Activated CD8-positive, alpha-beta memory T cell treated with anti-CD3 and anti-CD28 coated beads for 48 hours (primary cell): ENCODE data around the gene PPM1K.

Experiments
- DNase-seq, 3 experiments: peaks; one replicate each; pipeline ENCODE4 v3.0.0-alpha.2; 2020; ENCODE audit warnings: low read depth in 2 of 3, low spot score in 2 of 3

The PPM1K gene

DNA sequence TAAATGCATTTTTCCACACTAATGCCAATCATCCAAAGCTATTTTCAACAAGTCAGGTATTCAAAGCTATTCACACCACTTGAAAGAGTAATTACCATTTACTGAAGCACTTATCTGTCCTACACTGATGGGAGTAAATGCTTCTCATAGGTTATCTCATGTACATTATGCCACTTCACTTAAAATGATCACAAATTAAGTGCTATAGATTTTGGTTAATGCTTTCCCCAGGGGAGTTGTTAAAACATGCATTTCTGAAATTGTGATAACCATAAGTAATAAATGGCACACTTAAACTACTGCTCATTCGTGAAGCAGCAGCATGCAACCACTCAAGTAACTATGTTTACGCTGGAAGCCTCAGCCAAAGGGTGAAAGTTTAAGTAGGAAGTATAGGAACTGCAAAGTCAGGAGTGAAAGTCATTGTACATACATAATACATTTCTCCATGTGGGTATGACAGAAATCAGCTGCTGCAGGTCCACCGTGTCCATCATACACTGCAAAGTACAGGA lies 6.6 kb downstream of the PPM1K start:
- DNase-seq, result no peak

DNA sequence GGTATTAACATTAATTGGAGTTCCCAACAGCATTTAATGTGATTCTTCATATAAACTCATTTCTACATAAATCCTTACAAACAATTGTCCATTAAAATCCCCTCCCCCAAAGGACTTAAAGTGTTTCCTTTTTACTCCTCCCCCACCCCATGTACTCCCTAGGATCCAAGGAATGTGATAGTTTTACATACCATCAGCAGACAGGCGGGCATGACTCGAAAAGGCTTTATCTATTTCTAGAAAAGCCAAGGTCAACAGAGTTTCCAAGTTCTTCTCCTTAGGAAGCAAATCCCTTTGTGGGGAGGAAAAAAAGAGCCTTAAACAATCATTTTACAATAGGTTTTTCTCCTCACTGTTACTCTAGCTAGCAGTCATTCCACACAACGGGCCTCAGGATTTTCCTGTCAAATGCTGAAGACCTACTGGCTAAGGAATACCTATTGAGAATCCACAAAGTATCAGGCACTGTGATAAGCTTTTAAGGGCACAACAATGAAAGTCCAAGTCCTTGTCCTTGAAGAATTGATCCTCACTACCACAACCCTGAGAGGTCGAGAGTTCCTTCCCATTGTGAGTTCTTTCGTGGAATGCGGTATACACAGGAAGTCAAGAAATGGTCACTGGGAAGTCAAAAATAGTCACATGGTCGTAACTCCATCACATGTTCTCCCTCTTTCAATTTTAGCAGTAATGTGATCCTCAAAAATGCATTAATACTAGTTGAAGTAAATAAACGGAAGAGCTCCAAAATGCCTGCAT lies 7.2 kb downstream of the PPM1K start:
- no peak for DNase-seq

DNA sequence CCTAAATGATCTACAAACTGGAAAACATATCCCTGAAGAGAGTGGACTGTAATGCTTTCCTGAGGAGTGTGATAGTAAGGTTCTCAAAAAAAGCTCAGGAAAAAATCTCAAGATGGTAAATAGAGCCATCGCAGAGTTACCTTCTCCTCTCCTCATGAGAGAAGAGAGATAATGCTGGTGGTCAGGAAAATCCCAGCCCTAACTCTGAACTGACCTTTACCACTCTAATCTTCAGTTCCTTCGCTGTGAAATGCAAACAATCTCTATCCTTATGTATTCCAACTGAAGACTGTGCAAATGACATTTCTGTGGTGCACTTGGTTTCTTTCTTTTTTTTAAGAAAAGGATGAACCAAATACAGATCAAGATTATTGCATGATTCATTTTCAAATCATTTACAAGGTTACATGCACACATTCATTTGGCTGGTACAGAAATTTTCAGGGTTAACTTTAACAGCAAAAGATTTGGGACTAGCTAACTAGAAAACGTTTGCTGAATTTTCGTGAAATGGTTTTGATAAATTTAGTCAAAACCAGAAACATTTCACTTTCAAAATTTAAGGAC lies 8.3 kb downstream of the PPM1K start:
- DNase-seq, result no peak

DNA sequence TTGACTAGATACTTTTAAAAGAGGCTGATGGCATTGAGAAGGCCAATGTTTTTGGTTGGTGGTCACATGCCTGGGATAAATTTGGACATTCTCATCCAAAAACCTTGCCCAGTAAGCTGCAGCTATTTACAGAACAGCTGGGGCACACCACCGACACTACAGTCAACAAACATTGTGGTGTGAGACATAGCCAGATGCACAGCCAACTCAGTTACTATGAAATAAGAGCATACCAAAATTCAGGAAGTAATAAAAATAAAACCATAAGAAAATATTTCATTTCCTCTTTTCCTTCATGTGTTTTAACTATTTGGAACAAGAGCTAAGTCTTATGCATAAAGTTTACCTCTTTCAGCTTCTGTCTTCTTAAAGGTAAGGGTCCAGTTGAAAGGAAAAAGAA lies 8.8 kb downstream of the PPM1K start:
- DNase-seq, result no peak

DNA sequence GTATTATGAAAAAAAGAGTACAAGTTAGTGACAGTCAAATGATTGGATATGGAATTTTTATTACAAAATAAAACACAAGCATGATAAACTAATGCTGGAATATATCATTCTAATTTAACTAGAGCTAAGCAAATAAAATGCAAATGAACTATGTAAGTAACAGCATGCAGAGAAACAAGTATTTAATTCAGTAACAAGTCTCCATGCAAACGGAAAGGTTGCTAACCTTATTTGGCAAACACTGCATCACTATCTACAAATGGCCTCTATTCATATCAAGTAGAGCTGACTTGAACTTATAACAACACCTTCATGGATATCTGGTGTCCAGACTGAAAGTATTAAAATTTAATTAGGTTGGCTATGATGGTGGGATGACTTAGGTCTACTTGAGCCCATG lies 15.4 kb downstream of the PPM1K start:
- no peak for DNase-seq

DNA sequence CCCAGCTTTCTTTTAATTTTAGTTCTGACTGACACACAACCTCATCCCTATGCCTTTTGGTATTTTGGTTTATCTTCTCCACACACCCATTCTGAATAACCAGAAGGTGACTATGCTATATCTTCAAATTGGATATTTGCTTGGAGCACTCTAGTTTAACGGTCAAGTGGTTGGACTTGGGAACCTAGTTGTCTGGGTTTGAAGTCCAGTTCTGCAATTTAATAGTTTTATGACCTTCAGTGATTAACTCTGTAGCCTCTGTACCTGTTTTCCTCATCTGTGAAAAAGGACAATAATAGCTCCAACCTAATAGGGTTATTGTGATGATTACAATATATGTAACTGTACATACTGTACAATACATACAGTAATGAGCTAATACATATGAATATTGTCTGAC lies 20.0 kb downstream of the PPM1K start:
- no peak for DNase-seq

DNA sequence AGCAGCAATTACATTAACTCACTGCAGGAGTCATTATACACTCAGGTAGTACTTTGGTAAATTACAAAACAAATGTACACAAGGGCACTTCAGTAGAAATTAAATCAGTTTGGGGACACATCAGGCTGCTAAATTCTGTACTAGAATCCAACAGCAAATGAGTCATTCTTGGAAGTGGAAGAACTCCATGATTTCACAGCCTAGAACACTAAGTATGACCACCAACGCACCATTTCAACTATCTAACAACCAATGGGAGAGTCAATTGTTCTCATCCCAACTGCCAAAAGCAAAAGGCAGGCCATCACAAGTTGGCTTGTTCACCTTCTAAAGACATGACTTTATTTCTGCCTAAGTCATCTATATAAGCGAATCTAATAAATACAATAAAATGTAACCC lies 26.6 kb downstream of the PPM1K start:
- no peak for DNase-seq

DNA sequence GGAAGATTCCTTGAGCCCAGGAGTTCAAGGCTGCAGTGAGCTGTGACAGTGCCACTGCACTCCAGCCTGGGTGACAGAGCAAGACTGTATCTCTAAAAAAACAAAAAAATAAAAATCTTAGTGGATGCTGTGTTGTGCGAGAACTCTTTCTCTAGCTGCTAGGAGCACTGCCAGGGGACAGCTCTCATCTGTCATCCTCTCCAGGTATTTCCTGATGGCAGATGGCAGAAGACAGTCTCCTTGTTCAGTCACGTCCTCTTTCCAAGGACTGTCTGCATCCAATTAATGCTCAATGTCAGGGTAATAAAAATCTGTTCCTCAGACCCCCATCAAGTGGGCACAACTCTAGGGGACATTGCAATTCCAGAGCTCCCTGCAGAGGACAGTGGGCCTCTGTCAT lies 29.2 kb downstream of the PPM1K start:
- no peak for DNase-seq

DNA sequence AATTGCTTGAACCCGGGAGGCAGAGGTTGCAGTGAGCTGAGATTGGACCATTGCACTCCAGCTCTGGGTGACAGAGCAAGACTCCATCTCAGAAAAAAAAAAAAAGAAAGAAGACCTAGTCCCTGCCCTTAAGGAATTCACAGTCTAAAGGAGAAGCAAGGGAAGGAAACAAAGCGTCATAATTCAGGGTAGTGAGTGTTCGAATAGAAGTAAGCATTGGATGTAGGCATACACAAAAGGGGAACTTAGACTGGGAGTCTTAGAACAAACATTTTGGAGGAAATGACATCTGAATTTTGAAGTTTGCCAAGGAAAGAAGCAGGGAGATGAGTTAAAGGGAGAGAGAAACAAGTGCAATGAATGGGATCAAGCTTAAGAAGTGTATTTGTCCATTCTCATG lies 32.4 kb downstream of the PPM1K start:
- DNase-seq, result no peak

DNA sequence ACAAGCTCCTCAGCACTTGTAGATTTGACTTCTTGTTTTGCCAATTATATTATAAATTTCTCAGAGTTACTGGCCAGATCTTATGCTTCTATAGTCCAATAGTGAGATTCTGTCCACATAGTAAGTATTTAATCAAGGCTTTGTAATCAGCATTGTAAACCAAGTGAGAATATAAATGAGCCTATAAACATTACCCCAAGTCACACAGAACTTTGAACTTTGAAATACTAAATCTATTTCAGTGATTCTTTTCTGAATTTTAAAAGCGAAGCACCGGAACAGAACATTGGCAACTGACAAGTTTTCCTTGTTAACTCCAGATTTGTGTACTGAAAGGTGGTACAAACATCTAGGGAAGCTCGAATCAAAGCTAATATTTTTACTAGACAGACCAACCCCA lies 37.2 kb downstream of the PPM1K start:
- no peak for DNase-seq

DNA sequence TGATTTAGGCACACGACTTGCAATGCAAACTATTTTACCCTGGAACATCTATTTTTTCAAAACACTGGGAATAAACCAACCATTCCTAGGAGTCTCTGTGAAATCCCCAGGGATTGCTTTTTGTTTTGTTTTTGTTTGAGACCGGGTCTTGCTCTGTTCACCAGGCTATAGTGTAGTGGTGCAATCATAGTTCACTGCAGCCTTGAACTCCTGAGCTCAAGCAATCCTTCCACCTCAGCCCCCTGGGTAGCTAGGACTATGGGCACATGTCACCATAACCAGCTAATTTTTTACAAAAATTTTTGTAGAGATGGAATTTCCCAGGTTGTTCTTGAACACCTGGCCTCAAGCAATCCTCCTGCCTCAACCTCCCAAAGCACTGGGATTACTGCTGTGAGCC lies 37.8 kb downstream of the PPM1K start:
- no peak for DNase-seq

DNA sequence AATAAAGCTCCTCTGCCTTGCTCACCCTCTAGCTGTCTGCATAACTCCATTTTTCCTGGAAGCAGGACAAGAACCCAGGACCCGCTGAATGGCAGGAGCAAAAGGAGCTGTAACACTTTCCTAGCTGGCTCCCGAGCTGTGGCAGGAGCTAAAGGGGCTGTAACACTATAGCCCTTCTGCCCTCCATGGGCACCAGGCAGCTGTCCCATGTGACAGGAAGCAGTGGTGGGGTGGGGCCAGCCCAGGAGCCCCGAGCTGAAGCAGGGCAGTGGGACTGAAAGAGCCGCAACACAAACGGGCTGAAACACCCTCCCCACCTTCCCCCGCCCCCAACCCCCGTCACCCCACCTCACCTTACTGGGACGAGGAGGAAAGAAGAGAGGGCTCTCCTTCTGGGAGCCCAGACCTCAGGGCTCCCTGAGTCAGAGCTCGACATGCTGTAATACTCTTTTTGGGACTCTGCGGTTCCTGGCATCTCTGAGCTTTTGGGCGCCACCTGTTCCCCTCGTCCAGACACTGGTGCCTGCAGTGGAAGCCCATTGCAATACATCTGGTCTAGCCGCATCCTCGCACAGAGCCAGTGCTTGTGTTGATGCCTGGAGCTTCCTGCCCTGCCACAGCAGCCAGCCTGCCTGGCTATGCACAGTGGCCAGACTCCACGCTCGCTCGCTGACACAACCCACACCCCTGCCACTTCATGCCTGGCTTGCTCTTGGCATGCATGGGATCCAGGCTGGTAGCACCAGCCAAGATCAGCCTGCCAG lies 39.4 kb downstream of the PPM1K start:
- peak in 1 of 3 experiments; percentile 7 for DNase-seq

DNA sequence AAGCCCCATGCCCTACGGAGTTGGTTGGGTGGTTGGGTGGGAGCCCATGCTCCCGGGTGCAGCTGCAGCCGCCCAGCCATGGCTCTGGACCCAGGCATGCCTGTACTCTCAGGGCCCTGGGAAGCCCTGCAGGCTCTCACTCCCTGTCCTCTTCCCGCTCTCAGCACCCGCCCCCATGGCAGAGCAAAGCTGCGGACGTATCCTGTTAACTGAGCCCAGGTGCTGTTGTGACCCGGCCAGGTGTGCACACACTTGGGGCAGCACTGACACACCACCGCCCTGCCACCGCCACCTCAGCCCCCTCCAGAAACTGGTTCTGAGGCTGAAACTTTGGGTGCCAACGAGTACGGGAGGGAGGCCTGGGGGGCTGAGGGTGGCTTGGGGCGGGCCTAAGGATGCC lies 40.3 kb downstream of the PPM1K start:
- DNase-seq, result no peak

DNA sequence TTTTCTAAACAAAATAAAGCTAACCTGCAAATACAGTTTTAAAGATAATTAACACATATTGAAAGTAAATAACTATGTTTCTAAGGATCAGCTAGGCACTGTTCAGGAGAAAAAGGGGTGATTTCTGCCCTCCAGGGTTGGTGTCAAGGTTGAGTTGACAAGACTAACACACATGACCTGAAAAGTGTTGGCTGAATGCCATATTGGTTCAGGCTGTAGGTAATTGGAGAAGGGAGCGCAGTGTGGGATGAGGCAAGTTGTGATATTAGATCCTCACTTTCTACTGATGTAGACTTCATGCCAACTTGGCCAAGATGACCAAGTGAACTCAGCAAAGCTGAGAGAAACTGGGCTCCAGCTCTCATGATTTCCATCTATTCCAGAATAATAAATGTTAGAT lies 42.2 kb downstream of the PPM1K start:
- DNase-seq, result no peak

DNA sequence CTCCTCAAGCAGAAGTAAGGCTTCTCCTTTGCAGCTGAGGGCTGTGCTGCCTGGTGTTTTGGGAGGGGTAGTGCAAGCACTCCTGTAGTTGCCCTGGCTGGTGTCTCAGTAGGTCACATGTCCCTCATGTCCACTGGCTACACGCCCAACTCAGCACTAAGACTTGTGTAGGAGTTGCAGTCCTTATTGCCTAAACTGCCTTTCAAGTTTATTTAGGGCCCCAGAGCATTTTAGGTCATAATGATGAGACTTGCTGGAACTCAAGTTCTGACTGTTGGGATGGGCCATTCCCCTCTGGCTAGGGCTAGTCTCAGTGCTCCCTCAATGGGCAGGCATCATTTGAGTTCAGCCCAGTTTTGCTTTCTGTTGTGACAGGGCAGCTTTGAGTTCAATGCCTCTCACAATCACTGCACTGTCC lies 44.1 kb downstream of the PPM1K start:
- DNase-seq, result no peak

DNA sequence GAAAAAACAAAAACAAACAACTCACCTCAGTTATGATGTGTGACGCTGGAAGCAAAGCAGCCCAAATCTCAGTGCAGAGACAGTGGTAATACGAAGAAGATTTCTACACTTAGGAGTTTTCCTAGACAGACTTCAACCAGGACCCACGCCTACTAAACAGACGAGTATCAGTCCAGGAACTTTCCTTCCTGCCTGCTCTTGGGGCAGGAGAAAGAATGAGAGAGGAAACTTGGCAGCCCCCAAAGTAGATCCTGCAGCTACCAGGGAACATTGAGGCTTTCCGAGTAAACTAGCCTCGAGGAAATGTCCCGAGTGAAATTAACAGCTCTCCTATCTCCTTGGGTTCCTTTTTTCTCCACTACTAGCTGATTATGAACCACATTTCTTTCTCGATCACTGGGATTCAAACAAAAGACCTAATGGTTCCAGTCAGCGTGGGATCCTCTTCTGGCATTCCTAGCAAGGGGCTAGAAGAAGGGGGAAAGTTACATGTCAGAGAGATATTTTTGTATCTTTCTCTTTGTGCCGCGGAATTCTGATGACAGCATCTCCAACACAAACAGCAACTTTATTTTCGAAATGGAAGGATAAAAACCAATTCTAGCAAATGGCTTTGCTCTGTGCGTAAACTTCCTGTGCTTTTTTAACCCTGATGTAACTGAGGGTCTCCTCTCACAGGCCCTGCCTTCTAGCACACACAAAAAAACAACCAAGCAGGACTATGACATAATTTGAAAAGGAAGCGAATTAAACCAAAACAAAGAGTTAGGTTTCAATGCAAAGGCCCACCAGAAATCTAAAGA lies 53.2 kb downstream of the PPM1K start:
- no peak for DNase-seq

DNA sequence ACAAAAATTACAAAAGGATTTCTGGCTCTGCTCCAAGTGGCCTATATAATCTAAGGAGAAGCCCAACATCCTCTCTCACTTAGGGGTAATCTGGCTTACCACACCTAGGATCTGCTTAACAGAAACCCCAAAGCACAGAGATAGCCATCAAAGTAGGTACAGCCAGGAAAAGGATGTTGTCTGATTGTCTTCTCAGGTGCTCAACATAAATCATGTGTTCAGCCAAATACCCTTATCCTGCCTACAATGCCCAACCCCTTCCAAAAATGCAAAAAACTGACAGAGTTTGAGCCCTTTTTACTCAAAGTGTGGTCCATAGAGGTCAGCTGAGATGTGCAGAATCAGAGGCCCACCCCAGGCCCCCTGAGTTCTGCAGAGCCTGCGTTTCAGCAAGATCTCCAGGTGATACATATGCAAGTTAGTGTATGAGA lies 53.9 kb downstream of the PPM1K start:
- DNase-seq, result no peak

DNA sequence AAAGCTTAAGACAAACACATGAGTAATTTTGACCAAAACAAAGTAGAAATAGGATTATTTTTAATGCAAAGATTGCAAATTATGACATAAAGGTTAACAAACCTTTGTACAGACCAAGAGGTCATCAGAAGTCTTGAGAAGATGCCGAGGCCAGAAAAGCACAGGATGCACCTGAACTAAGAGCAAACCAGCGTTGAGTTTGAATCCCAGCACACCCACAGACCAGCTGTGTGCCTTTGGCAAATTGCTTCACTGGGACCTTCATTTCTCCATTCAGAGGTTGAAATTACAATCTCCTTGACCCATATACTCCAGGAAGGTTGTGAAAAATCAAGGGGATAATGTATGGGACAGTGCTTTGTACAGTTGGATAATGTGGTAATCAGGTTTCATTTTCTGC lies 56.6 kb downstream of the PPM1K start:
- no peak for DNase-seq

DNA sequence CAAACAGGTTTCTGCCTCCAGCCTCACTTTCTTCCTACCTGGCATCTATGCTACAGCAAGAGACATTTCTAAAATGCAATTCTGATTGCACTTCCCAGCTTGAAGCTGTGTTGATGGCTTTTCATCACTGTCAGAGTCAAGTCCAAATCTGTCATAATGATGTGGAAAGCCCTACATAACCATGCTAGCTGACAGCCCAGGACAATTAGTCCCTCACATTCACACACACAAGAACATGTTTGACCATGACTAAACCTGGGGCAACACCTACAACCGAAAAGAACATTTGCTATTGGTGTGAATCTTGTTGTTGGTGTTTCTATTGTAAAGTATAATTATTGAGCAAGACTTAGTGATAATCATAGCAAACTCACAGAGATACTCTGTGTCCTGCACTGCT lies 58.2 kb downstream of the PPM1K start:
- DNase-seq, result no peak

DNA sequence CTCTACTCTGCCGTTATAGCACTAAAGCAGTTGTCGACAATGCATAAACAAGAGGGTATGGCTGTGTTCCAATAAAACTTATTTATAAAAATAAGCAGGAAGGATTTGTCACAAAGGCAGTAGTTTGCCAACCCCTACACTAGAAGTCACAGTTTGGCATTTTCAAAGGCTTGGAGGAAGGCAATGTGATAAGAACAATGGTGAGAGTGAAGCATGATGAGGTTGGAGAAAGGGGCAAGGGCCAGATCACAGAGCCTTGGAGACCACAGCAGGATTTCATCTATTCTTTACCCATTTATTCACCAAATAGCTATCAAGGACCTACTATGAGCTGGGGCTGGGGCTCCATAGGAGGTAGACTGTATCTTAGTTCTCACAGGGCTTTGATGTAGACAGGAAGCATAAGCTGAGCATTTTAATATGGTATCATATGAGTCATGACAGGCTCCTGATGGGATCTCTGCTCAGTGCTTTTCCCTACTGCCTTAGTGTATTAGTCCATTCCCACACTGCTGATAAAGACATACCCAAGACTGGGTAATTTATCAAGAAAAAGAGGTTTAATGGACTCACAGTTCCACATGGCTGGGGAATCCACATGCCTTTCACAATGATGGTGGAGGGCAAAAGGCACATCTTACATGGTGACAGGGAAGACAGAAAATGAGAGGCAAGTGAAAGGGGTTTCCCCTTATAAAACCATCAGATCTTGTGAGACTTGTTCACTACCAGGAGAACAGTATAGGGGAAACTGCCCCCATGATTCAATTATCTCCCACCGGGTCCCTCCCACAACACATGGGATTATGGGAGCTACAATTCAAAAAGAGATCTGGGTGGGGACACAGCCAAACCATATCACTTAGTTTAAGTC lies 58.9 kb downstream of the PPM1K start:
- DNase-seq, result no peak
